ENCODE results near the gene PDSS2. TPM values are rescaled to one million over a fixed set of nuclear protein-coding genes. Genes with fewer than 3 reads are reported as not detected.

PDSS2 gene
- polyA plus RNA-seq, 1 donor from 2014 or later, result 4.6 TPM

DNA sequence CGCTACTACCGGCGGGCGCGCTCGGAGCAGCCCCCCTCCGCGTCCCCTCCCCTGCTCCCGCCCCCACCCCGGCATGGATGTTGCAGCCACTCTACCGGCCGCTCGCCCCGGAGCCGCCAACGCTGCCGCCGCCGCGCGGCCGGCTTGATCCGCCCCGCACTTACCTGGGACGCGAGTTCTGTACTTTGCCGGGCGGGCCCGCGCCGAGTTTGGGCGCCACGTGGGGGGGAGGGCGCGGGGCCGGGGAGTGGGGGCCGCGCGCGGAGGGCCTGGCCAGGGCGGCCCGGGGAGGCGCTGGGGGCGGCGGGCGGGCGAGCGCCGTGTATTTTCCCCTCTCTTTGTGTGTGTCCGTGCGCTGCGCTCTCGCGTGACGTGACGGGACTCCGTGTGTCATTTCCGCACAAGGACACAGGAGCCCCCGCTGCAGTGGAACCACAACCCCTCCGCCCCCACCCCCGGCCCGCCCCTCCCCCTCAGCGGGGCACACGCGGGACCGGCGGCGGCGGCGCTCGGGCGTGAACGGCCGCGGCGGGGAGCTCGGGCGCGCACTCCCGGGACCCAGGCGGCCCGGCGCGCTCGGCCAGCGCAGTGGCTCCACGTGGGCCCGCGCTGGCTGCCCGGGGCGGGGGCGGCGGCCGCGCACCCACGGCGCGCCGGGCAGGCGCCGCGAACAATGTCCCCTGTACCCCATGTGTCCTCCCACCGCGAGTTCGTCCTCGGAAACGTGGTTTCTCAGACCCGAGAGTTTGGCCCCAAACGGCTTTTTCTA is 344.3 kb downstream of the PDSS2 start, which contains the start of gene BEND3:
Gene BEND3 (minus strand): TSS at position 590 of the 769 bp plus-strand sequence. CDS start 16,230 bp downstream, outside the sequence.
- peak within 1 kb of the TSS; percentile 86 for H3K27ac ChIP-seq (ENCODE audit: low read length)
- H3K4me3 ChIP-seq (ENCODE audit: low read length), result peak within 1 kb of the TSS; percentile 89
- peaks cover 17% of the 10 kb centered on the region for H3K79me2 ChIP-seq (replicated peaks; ENCODE audit: insufficient read depth, low read length)
- H3K9me2 ChIP-seq (ENCODE audit: insufficient read depth, low read length), result no peaks in the 10 kb centered on the region
- no peaks in the 10 kb centered on the region for H4K20me1 ChIP-seq (ENCODE audit: insufficient read depth)
- TF ChIP-seq REST (IDR thresholded peaks at IDR 0.05; ENCODE audit: borderline replicate concordance), result peak; percentile 3
- no peak for TF ChIP-seq EP300 (conservative IDR thresholded peaks at IDR 0.05; ENCODE audit: poor library complexity, severe bottlenecking)
- peak; percentile 39 for TF ChIP-seq POLR2AphosphoS5 (IDR thresholded peaks at IDR 0.05)
- no peak for TF ChIP-seq TAF1 (IDR thresholded peaks at IDR 0.05; ENCODE audit: low read depth)
- peaks cover 7% of the 10 kb centered on the region for H3F3A ChIP-seq (ENCODE audit: insufficient read depth, low read length, poor library complexity, severe bottlenecking)
- peak within 1 kb of the TSS; percentile 32 for H2AFZ ChIP-seq (ENCODE audit: low read depth, low read length)
- peak within 1 kb of the TSS; percentile 79 for H3K9ac ChIP-seq (ENCODE audit: low read length)
- H3K4me2 ChIP-seq (ENCODE audit: low read length), result peak within 1 kb of the TSS; percentile 97
- H3K36me3 ChIP-seq (ENCODE audit: insufficient read depth, low read length), result no peaks in the 10 kb centered on the region
- no peaks in the 10 kb centered on the region for H3K27me3 ChIP-seq (ENCODE audit: insufficient read depth, low read depth, low read length)
- H3K9me3 ChIP-seq (ENCODE audit: low read length), result no peaks in the 10 kb centered on the region

- H3K79me2 ChIP-seq (replicated peaks; ENCODE audit: insufficient read depth, low read length), result peaks cover 17% of the 10 kb centered on the region
- peaks cover 7% of the 10 kb centered on the region for H3F3A ChIP-seq (ENCODE audit: insufficient read depth, low read length, poor library complexity, severe bottlenecking)
- no peaks in the 10 kb centered on the region for H3K36me3 ChIP-seq (ENCODE audit: insufficient read depth, low read length)
- peak overlapping the region; percentile 36 for H2AFZ ChIP-seq (ENCODE audit: low read depth, low read length)
- no peaks in the 10 kb centered on the region for H4K20me1 ChIP-seq (ENCODE audit: insufficient read depth)
- peak overlapping the region; percentile 72 for H3K27ac ChIP-seq (ENCODE audit: low read length)
- peak overlapping the region; percentile 89 for H3K4me3 ChIP-seq (ENCODE audit: low read length)
- H3K9ac ChIP-seq (ENCODE audit: low read length), result peak overlapping the region; percentile 79
- no peaks in the 10 kb centered on the region for H3K9me2 ChIP-seq (ENCODE audit: insufficient read depth, low read length)
- no peaks in the 10 kb centered on the region for H3K27me3 ChIP-seq (ENCODE audit: insufficient read depth, low read depth, low read length)
- TF ChIP-seq POLR2AphosphoS5 (IDR thresholded peaks at IDR 0.05) (peak; percentile 62), EP300 (conservative IDR thresholded peaks at IDR 0.05; ENCODE audit: poor library complexity, severe bottlenecking) (peak; percentile 41), CTCF (IDR thresholded peaks at IDR 0.05; ENCODE audit: poor library complexity, severe bottlenecking) (peak; percentile 89), MXI1 (conservative IDR thresholded peaks at IDR 0.05; ENCODE audit: poor library complexity, severe bottlenecking) (peak; percentile 76), TAF1 (IDR thresholded peaks at IDR 0.05; ENCODE audit: low read depth) (no peak), REST (IDR thresholded peaks at IDR 0.05; ENCODE audit: borderline replicate concordance) (peak; percentile 41), SMC3 (conservative IDR thresholded peaks at IDR 0.05; ENCODE audit: poor library complexity) (peak; percentile 86), EZH2 (IDR thresholded peaks at IDR 0.05; ENCODE audit: borderline replicate concordance, insufficient read depth, low read length, poor library complexity, severe bottlenecking) (no peak), RAD21 (conservative IDR thresholded peaks at IDR 0.05) (peak; percentile 73)
- peak overlapping the region; percentile 91 for H3K4me2 ChIP-seq (ENCODE audit: low read length)
- no peaks in the 10 kb centered on the region for H3K9me3 ChIP-seq (ENCODE audit: low read length)
These were observed 345.0 kb downstream of the PDSS2 start for GRCh38 chr6:107114213-107114925.
